OCI-LY7 (cell line): ENCODE measurements around the gene FABP1.

Experiments used
- CTCF ChIP-seq: fragments of 200-600 bp; sonication (generic); conservative IDR thresholded peaks from 2 replicates; pipeline ENCODE4 v1.5.1; 2014; ENCODE audit warnings: mild to moderate bottlenecking, antibody characterized with exemption, low read length, moderate library complexity, mixed read lengths
- EZH2phosphoT487 ChIP-seq: fragments of 200-600 bp; sonication (generic); IDR thresholded peaks from 2 replicates; pipeline ENCODE4 v1.6.1; 2018; ENCODE audit warnings: low read depth, borderline replicate concordance, mild to moderate bottlenecking, mixed run types, antibody characterized with exemption, low read length, moderate library complexity, mixed read lengths

- TF ChIP-seq CTCF = no peak
- TF ChIP-seq EZH2phosphoT487 = no peak
These were observed 21.1 kb upstream of the FABP1 start for GRCh38 chr2:88148929-88149438.
